ENCODE results near the gene CLDN20. TPM values are rescaled to one million over a fixed set of nuclear protein-coding genes. Genes with fewer than 3 reads are reported as not detected.

CLDN20 gene
- total and polyA plus RNA-seq, 2 of the 4 experiments (the other 2 are of a cell fraction) = not detected

DNA sequence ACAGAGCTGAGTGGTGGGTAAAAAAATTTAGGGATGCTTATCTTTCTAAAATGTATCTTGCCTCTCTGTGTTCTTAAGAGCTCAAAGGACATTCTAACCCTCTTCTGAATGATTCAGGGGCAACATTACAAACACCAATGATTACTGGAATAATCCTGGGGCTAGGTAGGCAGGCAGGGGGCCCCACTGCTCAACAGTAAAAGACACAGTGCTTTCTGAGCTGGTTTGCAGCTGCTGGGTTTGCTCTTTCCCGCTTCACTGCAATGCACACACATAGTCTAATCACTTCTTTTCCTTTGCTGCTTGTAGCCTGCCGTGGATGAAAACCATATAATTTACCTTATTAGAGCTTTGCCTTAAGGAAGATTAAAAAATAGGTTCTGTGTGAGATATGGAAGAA is 23.9 kb downstream of the CLDN20 start:
- Histone ChIP-seq H3K36me3 (ENCODE audit: control insufficient read depth, insufficient read depth, low read length) (peaks cover 13% of the 10 kb centered on the region), H2BK15ac (ENCODE audit: low read depth, low read length) (no peak overlapping the region), H3K23ac (ENCODE audit: low read depth, low read length) (no peak overlapping the region), H4K8ac (ENCODE audit: low read depth in 2 of 2, low read length in 2 of 2) (no peak overlapping the region), H3K4me1 (ENCODE audit: control insufficient read depth, insufficient read depth, low read length) (no peaks in the 10 kb centered on the region), H3K18ac (ENCODE audit: low read depth, low read length) (no peak overlapping the region), H3K4me3 (ENCODE audit: insufficient read depth, low read depth, low read length) (no peak overlapping the region), H3K9ac (ENCODE audit: low read depth, low read length) (no peak overlapping the region), H2BK120ac (ENCODE audit: low read depth, low read length) (no peak overlapping the region), H3K27ac (ENCODE audit: insufficient read depth, low read length) (no peak overlapping the region), H3K79me1 (ENCODE audit: low read depth in 1 of 2, low read length in 2 of 2) (peaks cover 13 to 24% of the 10 kb centered on the region in 2 experiments), H2AK5ac (ENCODE audit: low read depth, low read length) (no peak overlapping the region), H4K20me1 (ENCODE audit: insufficient read depth, low read length) (no peaks in the 10 kb centered on the region), H4K5ac (ENCODE audit: low read depth, low read length) (no peak overlapping the region), H2BK5ac (ENCODE audit: low read depth, low read length, poor library complexity, severe bottlenecking) (no peak overlapping the region), H3K56ac (ENCODE audit: extremely low read depth, insufficient read depth, low read length) (no peak overlapping the region), H3K14ac (replicated peaks; ENCODE audit: low read depth, low read length) (no peak overlapping the region), H3K9me1 (ENCODE audit: insufficient read depth, low read length) (peaks cover 5% of the 10 kb centered on the region; the same call in 1 of the 2 replicates), H3K4ac (ENCODE audit: low read depth, low read length) (no peak overlapping the region), H2AK9ac (replicated peaks; ENCODE audit: low read depth, low read length, poor library complexity) (no peak overlapping the region), H4K91ac (ENCODE audit: insufficient read depth, low read depth, low read length) (no peak overlapping the region), H3K9me3 (ENCODE audit: control insufficient read depth, insufficient read depth, low read length) (no peaks in the 10 kb centered on the region), H2BK20ac (ENCODE audit: low read depth, low read length) (no peak overlapping the region), H3K27me3 (ENCODE audit: control insufficient read depth, insufficient read depth, low read length) (no peaks in the 10 kb centered on the region), H3K4me2 (ENCODE audit: low read depth, low read length) (no peak overlapping the region), H2AFZ (replicated peaks; ENCODE audit: low read length, poor library complexity) (no peak overlapping the region)
- CTCF ChIA-PET = interaction anchor here (0.9 to 1.0 kb wide), 2 partner anchors 10 to 20 kb away, joined by 4 to 5 read pairs; no protein-coding TSS in a partner anchor
- no CpG with 5 or more reads among the region's 2 CpGs for WGBS, 2 experiments (ENCODE audit: extremely low coverage in 2 of 2, insufficient read length in 1 of 2)
- no TSS peak for BruUV-seq (replicated peaks)
- dilution Hi-C loops (cut with HindIII; ENCODE audit: low sequenced_read_pairs, unreplicated experiment) (no loop called here), in situ Hi-C loops (cut with MboI; ENCODE audit: low sequenced_read_pairs) (no loop called here), intact Hi-C loops (cut with micrococcal nuclease) (no loop called here)
- DNase-seq (no peak), ATAC-seq (ENCODE audit: low read depth) (no peak)
- TF ChIP-seq, protein P1, sequence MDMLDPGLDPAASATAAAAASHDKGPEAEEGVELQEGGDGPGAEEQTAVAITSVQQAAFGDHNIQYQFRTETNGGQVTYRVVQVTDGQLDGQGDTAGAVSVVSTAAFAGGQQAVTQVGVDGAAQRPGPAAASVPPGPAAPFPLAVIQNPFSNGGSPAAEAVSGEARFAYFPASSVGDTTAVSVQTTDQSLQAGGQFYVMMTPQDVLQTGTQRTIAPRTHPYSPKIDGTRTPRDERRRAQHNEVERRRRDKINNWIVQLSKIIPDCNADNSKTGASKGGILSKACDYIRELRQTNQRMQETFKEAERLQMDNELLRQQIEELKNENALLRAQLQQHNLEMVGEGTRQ (IDR thresholded peaks at IDR 0.05; ENCODE audit: low read depth, low read length) = no peak
- TF ChIP-seq FOS (IDR thresholded peaks at IDR 0.05; ENCODE audit: low read depth, low read length) (no peak), CEBPB (IDR thresholded peaks at IDR 0.05; ENCODE audit: low read depth, low read length) (no peak), POLR2A (IDR thresholded peaks at IDR 0.05; ENCODE audit: low read depth, low read length) (no peak), MAZ (IDR thresholded peaks at IDR 0.05; ENCODE audit: borderline replicate concordance, low read depth, low read length) (no peak), MAFK (IDR thresholded peaks at IDR 0.05; ENCODE audit: low read depth, low read length) (no peak), SMC3 (IDR thresholded peaks at IDR 0.05; ENCODE audit: low read depth, low read length) (no peak), MXI1 (IDR thresholded peaks at IDR 0.05; ENCODE audit: borderline replicate concordance, low read depth, low read length) (no peak), CHD1 (IDR thresholded peaks at IDR 0.05; ENCODE audit: low read depth, low read length) (no peak), RAD21 (IDR thresholded peaks at IDR 0.05; ENCODE audit: low read length) (no peak)
- TF ChIP-seq, protein P2, sequence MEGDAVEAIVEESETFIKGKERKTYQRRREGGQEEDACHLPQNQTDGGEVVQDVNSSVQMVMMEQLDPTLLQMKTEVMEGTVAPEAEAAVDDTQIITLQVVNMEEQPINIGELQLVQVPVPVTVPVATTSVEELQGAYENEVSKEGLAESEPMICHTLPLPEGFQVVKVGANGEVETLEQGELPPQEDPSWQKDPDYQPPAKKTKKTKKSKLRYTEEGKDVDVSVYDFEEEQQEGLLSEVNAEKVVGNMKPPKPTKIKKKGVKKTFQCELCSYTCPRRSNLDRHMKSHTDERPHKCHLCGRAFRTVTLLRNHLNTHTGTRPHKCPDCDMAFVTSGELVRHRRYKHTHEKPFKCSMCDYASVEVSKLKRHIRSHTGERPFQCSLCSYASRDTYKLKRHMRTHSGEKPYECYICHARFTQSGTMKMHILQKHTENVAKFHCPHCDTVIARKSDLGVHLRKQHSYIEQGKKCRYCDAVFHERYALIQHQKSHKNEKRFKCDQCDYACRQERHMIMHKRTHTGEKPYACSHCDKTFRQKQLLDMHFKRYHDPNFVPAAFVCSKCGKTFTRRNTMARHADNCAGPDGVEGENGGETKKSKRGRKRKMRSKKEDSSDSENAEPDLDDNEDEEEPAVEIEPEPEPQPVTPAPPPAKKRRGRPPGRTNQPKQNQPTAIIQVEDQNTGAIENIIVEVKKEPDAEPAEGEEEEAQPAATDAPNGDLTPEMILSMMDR (conservative IDR thresholded peaks at IDR 0.05; ENCODE audit: low read depth, low read length) = no peak
- TF ChIP-seq, protein P3, sequence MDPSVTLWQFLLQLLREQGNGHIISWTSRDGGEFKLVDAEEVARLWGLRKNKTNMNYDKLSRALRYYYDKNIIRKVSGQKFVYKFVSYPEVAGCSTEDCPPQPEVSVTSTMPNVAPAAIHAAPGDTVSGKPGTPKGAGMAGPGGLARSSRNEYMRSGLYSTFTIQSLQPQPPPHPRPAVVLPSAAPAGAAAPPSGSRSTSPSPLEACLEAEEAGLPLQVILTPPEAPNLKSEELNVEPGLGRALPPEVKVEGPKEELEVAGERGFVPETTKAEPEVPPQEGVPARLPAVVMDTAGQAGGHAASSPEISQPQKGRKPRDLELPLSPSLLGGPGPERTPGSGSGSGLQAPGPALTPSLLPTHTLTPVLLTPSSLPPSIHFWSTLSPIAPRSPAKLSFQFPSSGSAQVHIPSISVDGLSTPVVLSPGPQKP (IDR thresholded peaks at IDR 0.05; ENCODE audit: borderline replicate concordance, low read depth, low read length) = no peak
- POLR2A ChIA-PET (ENCODE audit: unreplicated experiment) = no interaction called here

Data from IMR-90 (cell line).